ENCODE results near the gene BAZ2A.

GRCh38 chr12:56626701-56627100 lies 3.4 kb downstream of the BAZ2A start:
- TF ChIP-seq CTCF (IDR thresholded peaks at IDR 0.05; ENCODE audit: insufficient read depth, low read length) = no peak
- TF ChIP-seq, protein P1, sequence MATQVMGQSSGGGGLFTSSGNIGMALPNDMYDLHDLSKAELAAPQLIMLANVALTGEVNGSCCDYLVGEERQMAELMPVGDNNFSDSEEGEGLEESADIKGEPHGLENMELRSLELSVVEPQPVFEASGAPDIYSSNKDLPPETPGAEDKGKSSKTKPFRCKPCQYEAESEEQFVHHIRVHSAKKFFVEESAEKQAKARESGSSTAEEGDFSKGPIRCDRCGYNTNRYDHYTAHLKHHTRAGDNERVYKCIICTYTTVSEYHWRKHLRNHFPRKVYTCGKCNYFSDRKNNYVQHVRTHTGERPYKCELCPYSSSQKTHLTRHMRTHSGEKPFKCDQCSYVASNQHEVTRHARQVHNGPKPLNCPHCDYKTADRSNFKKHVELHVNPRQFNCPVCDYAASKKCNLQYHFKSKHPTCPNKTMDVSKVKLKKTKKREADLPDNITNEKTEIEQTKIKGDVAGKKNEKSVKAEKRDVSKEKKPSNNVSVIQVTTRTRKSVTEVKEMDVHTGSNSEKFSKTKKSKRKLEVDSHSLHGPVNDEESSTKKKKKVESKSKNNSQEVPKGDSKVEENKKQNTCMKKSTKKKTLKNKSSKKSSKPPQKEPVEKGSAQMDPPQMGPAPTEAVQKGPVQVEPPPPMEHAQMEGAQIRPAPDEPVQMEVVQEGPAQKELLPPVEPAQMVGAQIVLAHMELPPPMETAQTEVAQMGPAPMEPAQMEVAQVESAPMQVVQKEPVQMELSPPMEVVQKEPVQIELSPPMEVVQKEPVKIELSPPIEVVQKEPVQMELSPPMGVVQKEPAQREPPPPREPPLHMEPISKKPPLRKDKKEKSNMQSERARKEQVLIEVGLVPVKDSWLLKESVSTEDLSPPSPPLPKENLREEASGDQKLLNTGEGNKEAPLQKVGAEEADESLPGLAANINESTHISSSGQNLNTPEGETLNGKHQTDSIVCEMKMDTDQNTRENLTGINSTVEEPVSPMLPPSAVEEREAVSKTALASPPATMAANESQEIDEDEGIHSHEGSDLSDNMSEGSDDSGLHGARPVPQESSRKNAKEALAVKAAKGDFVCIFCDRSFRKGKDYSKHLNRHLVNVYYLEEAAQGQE (IDR thresholded peaks at IDR 0.05; ENCODE audit: insufficient replicate concordance, low read depth) = no peak
- TF ChIP-seq POLR2AphosphoS5 (IDR thresholded peaks at IDR 0.05; ENCODE audit: low read depth) = no peak

Measured in HL-60 (cell line).